Lower lobe of right lung (tissue), 2 donors: Measurements from ENCODE around the gene KLC4. TPM values are rescaled to one million over a fixed set of nuclear protein-coding genes. Genes with fewer than 3 reads are reported as not detected.

Experiments used
- ATAC-seq, 2 donors: fragments of 200-7000 bp; cut with Tn5 transposase; one replicate each; pipeline ENCODE4 v1.9.1; 2020 to 2022; ENCODE audit warnings: mild to moderate bottlenecking in 2 of 2, moderate library complexity in 2 of 2
- DNase-seq: peaks from one replicate; pipeline ENCODE4 v3.0.0-alpha.2; 2020
- H3K27ac ChIP-seq: fragments of 200-600 bp; one replicate; pipeline ENCODE4 v1.8.0; 2022
- H3K27me3 ChIP-seq: fragments of 200-600 bp; one replicate; pipeline ENCODE4 v1.8.0; 2022; ENCODE audit warnings: low read depth
- H3K36me3 ChIP-seq: fragments of 200-600 bp; one replicate; pipeline ENCODE4 v1.8.0; 2022; ENCODE audit warnings: mild to moderate bottlenecking
- H3K4me1 ChIP-seq: fragments of 200-600 bp; one replicate; pipeline ENCODE4 v1.8.0; 2022
- H3K4me3 ChIP-seq: fragments of 200-600 bp; one replicate; pipeline ENCODE4 v1.8.0; 2022; ENCODE audit warnings: mild to moderate bottlenecking
- H3K9me3 ChIP-seq: fragments of 200-600 bp; one replicate; pipeline ENCODE4 v1.8.0; 2022
- CTCF ChIP-seq: fragments of 200-600 bp; IDR thresholded peaks from one replicate; pipeline ENCODE4 v1.8.0; 2022; ENCODE audit warnings: antibody characterized with exemption, mild to moderate bottlenecking
- intact Hi-C: fragments of 100-400 bp; cut with DNase I; formaldehyde crosslinking; loops from one replicate; pipeline ENCODE4 v1.11.0; 2022
- total RNA-seq: library from RNA; stranded (reverse); fragmentation: NEBNext Ultra II Directional; extraction: Animal tissue kit (Norgen Biotek cat#: 25700); gene quantifications from one replicate; pipeline ENCODE4 v1.2.1, GENCODE V29; 2021
- donor health status: DM: no; HTN: yes; CAD: no; lungs with severe emphysema.

The KLC4 gene
- total RNA-seq, 1 donor from 2014 or later = 45.2 TPM

- Histone ChIP-seq H3K27ac (peak overlapping the region; percentile 86), H3K4me3 (peak overlapping the region; percentile 31), H3K4me1 (peaks cover 61% of the 10 kb centered on the region), H3K9me3 (no peaks in the 10 kb centered on the region), H3K27me3 (no peaks in the 10 kb centered on the region), H3K36me3 (no peaks in the 10 kb centered on the region)
- no peak for TF ChIP-seq CTCF
- intact Hi-C loops = no loop called here
- DNase-seq (peak; percentile 69), ATAC-seq (peak; percentile 87 to 90)
Observed at GRCh38 chr6:43089874-43090558, 30.6 kb downstream of the KLC4 start.

GRCh38 chr6:43090559-43090956 lies 31.1 kb downstream of the KLC4 start:
- H3K9me3 ChIP-seq = no peaks in the 10 kb centered on the region
- DNase-seq = no peak
- no peaks in the 10 kb centered on the region for H3K36me3 ChIP-seq
- ATAC-seq = no peak
- H3K27me3 ChIP-seq = no peaks in the 10 kb centered on the region
- peak overlapping the region; percentile 86 for H3K27ac ChIP-seq
- peaks cover 66% of the 10 kb centered on the region for H3K4me1 ChIP-seq
- intact Hi-C loops = no loop called here
- no peak for TF ChIP-seq CTCF
- peak overlapping the region; percentile 31 for H3K4me3 ChIP-seq

- Histone ChIP-seq H3K27ac (peak overlapping the region; percentile 86), H3K4me1 (peaks cover 71% of the 10 kb centered on the region), H3K36me3 (no peaks in the 10 kb centered on the region), H3K27me3 (no peaks in the 10 kb centered on the region), H3K4me3 (no peak overlapping the region), H3K9me3 (no peaks in the 10 kb centered on the region)
- ATAC-seq (no peak), DNase-seq (no peak)
- intact Hi-C loops = no loop called here
- TF ChIP-seq CTCF = no peak
Observed at GRCh38 chr6:43091020-43091419, 31.6 kb downstream of the KLC4 start.

- Histone ChIP-seq H3K4me1 (peaks cover 72% of the 10 kb centered on the region), H3K27me3 (no peaks in the 10 kb centered on the region), H3K9me3 (no peaks in the 10 kb centered on the region), H3K36me3 (no peaks in the 10 kb centered on the region), H3K4me3 (no peak overlapping the region), H3K27ac (peak overlapping the region; percentile 86)
- DNase-seq (no peak), ATAC-seq (no peak)
- no peak for TF ChIP-seq CTCF
- intact Hi-C loops = no loop called here
Observed at GRCh38 chr6:43091436-43091991, 32.1 kb downstream of the KLC4 start.

GRCh38 chr6:43092635-43093034 lies 33.2 kb downstream of the KLC4 start:
- ATAC-seq (no peak), DNase-seq (no peak)
- H3K4me3 ChIP-seq = no peak overlapping the region
- no peak for TF ChIP-seq CTCF
- intact Hi-C loops = no loop called here
- no peaks in the 10 kb centered on the region for H3K27me3 ChIP-seq
- no peak overlapping the region for H3K27ac ChIP-seq
- H3K9me3 ChIP-seq = no peaks in the 10 kb centered on the region
- no peaks in the 10 kb centered on the region for H3K36me3 ChIP-seq
- peaks cover 80% of the 10 kb centered on the region for H3K4me1 ChIP-seq
